NCI-H69 (cell line): ENCODE results near the gene PID1.

ENCODE experiments used
- DNase-seq: peaks from one replicate; lab custom pipeline; 2025; lab: John Stamatoyannopoulos, UW

PID1 gene

DNA sequence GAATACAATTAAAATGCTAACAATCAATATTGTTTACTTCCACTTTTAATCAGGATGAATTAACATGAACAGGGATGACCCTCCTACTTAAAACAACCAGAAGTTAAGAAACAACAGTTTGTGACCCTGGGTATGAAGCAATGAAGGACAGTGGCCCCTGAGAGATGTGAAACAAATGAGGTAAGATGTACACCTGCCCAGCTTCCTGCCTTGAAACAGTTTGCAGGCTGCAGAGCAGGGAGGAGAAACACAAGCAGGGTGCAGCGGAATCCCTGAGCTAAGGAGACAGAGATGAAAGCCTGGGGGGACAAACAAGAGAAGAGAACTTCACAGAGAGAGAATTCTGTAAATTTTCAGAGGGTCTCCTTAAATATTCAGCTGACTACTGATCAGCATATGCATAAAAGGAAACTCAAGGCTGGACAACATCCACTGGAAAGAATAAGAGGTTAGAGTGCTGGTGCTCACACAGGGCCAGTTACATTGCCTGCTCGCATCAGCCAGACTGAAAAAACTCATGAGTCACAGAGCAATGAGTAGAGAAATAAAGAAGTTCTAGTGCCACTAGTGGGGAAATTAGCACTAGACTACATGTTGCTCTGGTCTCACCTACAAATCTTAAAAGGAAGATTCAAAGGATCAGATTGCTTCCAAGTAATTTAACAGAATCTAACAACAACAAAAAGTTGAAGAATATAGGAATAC, 106.4 kb downstream of the PID1 start:
- DNase-seq, result no peak

DNA sequence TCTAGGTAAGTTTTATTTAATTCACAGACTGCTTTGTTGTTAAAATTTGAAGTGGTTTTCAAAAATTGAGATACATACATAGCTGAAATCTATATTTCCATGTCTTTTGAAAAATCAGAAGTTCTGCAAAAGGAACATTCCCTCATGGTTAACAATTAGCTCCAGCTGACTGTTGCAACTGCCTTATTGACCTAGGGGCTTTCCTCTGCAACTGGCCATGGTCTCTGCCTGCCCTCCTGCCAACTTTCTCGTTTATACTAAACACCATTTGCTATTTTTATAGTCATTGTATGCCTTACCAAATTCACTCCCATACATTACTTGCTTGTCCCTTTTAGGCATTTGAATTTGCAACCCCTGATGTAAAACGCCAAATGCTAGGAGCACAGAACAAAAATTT, 107.2 kb downstream of the PID1 start:
- no peak for DNase-seq

DNA sequence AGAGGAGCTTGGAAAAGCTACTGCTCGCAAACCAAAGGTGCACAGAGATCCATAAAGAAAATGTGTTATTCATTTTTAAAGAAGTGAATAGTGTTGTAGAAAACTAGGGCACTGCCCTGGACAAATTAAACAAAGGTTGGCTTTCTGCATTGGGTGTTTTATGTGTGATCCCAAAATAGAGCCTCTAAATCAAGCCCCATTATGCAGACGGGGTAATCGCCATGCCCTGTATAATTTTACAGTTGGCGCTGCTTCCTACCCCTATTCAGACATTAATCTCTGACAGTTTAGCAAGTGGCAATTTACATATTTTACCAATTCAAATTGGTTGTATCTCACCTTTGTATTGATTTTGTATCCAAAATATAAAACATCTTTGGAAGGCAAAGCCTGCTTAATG, 109.1 kb downstream of the PID1 start:
- DNase-seq, result no peak

DNA sequence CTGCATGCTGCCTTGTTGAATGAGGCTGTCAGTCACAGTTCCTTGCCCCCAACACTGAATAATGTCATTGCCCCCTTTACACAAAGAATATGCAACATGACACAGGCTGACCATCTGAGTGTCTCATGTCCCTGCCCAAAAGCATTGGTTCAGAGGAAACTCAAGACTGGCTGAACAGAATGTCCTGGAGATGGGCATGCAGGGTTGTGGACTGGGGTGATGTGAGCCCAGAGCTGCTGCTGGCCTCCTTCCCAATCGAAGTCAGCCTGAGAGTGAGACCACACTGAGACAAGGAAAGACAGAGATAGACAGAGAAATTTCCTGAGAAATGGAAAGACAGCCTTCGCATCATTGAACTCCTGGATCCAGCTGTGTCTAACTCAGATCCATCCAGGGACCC, 110.1 kb downstream of the PID1 start:
- DNase-seq, result no peak

DNA sequence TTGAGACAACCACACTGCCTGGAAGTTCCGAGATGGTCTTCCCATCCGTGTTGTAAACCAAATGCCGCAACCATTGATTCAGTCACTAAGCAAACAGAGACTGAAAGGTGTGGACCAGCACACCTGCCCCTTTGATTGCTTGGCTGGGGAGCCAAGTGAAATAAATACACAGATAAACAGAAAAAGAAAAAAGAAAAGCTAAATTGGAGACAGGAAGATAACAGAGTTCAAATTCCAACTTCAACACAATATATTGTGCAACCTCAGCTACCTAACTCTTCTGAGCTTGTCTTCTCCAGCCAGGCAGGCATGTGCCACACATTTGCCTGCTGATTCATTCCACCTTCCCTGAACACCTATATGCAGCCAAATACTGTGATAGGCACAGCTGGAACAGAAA, 110.9 kb downstream of the PID1 start:
- DNase-seq, result no peak

DNA sequence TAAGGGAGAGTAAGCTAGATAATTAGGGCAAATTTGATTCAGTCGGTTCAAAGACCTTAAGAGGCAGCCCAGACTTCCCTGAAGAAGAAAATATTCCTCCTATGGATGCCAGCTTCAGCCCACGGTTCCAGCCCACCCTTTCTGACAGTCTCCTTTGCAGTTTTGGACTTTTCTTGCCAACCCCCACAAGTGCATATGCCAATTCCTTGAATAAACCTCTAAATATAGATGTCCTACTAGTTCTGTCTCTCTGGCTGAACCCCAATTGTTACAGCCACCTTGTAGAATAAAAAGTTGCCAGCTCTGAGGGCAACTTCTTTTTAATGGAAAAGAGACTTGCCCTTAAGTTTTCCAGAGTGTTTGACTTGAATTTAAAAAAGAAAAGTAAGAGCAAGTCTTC, 111.7 kb downstream of the PID1 start:
- no peak for DNase-seq

DNA sequence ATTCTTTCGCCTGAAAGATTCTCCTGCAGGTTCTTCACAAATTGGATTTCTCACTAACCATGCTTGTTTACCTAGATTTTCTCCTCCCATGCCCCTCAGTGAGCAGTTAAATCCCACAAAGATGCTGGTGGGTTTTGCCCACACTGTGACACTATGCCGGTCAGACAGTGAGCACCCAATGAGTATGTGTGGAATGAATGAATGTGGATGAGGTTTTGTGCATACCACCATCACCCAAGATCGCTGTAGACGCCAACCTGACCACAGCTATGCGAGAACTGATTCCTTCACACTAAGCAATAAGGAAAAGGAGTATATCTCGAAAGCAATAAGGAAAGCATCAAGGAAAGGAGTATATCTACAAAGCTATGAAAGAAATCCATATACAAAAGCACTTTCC, 116.7 kb downstream of the PID1 start:
- DNase-seq, result no peak

DNA sequence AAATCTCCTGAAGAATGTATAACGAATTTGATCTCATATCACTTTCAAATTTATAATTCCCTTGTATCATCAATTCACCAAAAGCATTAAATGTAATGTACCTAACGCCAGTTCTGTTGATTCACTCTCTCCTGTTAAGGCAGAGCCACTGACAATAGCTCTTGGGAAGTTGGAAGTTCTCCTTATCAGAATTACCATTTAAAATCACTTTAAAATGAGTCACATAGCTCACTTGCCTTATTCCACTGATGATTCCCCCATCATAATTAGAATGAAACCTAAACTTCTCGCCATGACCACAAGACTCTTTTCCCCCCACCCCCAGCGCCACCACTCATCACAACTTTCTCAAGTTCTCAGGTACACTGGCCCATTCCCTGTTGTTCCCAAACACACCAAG, 117.1 kb downstream of the PID1 start:
- no peak for DNase-seq

DNA sequence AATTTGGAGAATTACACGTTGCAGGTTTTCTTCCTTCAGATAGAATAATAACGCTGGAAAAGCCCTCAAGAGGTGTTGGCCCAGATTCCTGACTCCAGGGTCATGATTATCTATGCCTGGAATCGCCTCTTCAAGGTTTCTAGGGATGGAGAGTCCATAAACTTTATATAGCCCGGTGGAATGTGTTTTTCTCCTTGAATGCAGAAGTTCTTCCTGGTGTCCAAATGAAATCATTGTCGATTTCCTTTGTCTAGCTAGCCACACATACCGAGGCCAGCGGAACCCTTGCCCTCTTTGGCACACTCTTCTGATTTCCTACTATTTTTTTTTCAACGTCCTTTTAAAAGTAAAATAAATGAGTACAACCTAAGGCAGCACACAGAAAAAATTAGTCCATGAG, 117.8 kb downstream of the PID1 start:
- no peak for DNase-seq

DNA sequence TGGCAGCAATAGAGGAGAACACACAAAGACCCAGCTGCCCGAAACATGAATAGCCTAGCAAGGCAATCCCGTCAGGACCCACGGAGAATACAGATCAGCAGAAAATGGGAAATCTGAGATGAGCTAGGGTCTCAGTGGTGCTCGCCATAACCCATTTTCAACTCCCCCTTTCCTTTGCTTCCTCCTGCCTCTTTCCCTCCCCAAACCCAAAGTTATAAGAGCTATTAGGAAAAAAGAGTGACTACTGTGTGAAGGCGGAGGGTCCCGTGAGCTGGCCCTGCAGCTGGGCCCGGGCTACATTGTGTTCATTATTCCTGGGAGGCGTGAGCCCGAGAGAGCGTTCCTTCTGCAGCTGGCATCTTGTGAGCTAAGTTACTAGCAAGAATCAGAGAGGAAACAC, 118.4 kb downstream of the PID1 start:
- no peak for DNase-seq

DNA sequence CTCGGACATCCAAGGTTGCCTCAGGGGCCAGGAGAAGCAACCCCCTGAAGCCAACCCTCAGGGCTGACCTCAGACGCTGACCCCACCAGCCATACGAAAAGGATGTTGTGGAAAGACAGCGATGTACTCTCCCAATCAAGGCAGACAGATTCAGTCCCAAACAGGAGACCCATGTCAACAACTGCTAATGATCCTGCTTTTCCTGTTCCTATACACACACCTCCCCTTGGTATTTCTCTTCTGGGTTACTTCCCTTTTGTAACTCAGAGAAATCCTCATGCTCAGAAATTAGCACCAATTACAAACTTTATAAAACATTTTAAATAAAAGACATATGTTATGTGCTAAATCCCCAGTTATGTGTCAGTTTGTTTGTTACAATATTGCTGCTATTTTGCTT, 120.8 kb downstream of the PID1 start:
- DNase-seq, result no peak

DNA sequence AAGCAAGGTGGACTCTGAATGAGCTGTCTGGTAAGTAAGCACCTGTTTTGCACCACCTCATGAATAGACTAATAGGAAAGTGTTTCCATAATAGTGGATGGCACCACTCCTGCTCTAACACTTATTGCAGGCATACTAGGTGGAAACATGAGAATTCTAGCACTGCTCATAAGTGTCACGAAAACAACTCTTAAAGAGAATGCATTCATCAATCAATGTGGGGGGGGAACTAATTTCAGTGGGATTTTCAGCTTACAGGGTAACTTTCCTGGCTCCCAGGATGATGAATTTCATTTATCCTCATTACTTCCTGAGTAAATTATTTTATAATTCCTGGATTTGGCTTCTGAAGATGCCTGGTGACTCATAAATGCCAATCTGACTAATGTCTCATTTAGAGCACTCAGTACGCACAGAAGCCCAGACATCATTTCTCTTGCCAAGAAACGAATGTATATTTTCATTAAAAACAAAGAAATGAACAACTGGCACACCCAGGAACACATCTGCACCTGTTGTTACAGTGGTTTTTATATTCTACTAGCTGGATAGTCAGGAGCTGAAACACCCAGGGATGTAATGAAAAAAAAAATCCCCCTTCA, 129.6 kb downstream of the PID1 start:
- DNase-seq, result no peak

DNA sequence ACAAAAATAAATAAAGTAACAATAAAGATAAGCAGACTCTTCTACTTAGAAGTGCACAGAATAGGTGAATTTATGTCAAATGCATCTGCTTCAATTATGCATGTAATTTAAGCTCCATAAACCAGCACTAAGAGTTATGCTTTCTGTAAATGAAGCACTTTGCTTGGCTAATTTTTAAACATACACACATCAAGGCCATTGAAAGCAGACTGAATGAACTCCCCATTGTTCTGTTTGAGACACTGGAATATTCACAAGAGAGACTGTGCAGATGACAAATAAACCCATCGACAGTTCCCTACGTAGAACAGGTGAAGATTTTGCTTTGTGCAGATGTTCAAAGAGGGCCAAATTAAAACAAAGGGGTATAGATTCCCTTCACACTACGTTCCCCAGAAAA, 133.4 kb downstream of the PID1 start:
- no peak for DNase-seq

DNA sequence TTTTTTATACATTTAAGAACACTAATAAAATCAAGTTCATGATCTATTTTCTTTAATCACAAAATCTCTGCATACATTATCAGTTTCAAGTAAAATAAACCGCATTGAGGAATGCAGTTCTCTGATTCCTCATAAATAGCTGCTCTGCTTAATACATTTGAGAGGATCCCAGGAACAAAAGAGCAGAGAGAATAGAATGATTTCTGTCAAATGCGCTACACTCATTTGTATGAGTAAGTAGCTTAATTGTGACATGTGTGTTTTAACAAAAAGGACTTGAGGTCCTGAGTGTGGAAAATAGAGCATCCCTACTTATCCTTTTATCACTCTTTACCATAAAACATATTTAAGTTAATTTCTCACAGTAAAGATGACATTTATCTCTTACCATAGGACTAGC, 134.0 kb downstream of the PID1 start:
- no peak for DNase-seq

DNA sequence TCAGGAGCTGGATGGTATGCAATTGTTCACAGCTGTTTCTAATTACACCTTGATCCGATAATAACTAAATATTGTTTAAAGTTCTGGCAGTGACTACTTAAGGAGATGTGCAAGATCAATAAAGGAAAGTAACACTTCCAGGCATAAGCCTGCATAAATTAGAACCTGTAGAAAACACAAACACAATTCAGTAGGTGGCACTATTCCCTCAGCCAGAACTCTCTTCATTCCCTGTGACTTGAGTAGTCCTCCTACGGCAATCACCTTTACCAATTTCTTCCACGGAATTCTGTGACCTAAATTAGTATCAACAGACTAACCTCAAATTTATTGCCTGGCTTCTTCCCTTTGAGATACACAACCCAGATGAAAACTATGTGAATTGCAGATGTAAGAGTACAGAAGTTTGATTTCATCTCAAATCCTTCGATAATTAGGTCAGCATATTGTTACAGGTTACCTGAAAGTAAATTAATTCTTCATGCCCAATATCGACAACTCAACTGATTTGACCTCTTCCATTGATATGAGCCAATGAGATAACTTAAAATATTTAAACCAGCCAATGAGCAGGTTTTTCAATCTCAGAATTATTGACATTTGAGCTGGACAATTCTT, 137.8 kb downstream of the PID1 start:
- DNase-seq, result peak; percentile 0

DNA sequence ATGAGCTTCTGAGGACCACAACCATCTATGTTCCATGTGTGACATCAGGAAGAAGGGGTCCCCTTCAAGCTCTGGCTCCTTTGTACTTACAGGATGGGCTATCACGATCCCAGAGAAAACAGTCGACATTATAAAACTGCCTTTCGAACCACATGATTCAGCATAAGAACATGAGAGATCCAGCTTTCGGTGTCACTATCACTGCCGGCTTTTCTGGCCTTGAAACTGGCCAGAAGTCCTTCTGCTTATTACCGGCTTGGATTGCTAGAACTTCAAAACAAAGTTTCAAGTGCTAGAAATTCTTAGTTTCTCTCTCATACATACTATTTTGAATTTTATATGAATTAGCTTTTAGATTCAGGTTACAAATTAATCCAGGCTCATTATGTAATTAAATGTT, 138.9 kb downstream of the PID1 start:
- no peak for DNase-seq

DNA sequence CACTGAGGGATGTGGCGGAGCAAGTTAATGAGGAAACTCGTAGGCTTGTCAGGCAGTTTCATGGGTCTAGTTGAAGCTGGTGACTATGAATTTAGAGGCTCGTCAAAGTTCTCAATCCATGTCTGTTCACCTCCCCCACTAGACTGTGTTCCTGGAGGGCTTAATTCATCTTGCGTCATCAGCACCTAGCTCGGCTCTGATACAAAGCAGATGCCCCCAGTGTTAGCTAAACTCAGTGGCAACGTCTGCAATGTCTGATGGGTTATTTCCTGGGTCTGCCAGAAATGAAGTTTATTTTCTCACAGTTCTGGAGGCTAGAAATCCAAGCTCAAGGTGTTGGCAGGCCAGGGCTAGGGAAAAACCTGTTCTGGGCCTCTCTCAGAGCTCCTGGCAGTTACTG, 140.6 kb downstream of the PID1 start:
- DNase-seq, result no peak

DNA sequence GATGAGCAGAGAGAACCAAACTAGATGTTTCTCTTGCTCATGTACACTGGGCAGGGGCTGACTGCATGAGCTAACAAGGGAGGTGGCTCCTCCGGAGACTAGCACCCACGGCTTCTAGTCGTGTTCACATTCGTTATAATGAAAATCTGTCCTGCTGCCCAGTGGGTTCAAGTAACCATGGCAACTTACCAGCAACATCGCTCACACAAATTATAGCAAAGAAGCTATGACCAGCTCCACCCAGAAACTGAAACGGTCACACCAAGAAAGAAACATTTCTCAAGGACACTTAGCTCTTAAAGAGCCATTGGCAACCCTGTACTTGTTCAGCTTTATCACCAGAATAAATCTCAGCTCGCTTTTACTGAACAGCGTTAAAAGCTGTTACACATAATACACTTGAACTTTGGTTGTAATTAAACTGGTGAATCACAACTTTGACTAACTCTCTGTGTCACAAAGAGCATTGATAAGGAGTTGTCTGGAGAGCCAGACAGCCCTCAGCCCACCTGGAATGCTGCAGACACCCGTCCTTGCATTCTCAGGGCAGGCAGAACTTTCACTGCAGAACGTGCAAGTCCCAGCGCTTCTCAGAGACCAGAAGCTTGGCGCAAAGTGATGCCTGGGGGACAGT, 141.2 kb downstream of the PID1 start:
- no peak for DNase-seq

DNA sequence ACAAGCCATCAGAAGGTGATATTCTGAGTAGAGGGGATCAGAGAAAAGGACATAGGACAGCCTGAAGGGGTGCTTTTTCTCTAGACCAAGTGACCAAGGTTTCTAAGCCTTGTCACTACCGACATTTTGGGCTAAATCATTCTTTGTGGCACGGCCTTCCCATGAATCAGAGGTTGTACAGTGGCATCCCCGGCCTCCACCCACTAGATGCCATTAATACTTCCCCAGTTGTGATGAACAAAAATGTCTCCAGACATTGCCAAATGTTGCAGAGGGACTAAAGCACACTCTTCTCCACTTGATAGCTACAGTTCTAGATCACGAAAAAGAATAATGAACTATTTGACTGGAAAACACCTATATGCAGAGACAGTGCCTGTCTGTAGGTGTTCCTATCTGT, 143.6 kb downstream of the PID1 start:
- no peak for DNase-seq

DNA sequence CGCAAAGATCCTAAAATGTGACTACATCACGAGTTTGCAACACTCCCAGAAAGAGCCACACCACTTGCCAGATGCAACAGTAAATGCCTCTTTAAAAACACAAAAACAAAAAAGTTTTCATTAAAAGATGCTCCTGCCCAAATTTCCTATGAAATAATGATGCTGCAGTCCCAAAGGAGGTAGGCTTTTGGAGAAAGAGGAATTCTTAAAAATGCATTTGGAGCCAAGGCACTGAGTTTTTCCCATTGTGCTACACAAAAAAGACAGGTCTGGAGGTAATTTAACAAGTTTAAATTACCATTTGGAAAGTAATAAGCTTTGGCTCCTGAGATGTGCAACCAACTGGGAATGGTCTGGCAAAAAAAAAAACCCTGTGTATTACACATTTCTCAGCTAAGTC, 145.0 kb downstream of the PID1 start:
- DNase-seq, result no peak

DNA sequence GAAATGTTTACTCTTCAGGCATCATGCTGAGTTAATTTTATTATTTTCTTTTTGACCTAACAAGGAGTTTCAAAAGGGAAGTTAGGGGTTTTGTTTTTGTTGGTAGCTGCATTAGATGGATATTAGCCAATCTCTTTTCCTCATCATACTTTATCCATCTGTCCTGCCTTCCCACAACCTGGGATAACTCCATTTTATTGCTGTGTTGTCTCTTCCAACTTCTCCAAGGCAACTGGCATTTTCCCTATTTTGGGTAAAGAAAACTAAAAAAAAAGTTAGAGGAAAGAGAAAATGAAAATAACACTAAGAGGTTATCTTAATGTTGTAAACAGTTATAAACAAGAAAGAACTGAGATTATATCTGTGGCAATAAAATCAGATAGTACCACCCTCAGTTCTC, 147.0 kb downstream of the PID1 start:
- no peak for DNase-seq

DNA sequence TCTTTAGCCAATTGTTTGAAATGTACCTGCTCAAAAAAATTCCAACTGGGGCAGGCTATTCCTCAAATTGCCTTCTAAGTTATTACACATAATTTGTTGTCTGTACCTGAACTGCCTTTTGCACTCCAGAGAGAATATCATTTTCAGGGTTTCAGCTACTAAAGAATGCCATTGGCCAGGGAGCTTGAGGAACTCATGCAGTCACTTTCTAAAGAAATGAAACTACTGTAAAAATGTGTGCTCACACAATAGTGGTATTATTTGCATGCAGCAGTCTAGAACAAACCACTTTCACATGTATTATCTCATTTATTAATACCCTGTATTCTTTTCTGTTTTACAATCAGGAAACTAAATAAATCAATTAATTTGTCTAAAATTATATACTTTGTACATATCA, 152.2 kb downstream of the PID1 start:
- DNase-seq, result no peak

DNA sequence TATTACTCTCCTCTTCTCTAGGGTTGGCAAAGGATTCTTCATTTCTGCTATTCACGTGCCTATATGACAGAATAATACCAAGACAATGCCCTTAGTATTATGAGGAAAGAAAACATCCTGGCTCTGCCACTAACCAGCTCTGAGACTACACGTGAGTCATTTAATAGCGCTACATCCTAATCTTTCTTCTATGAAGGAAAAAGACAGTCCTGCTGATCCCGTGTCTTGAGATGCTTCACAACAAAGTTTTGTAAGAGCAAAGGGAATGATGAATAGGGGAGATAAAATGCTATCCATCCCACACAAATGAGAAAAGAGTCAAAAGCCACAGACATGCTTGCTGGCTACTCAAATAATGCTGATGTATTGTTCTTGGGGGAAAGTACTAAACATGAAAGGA, 152.8 kb downstream of the PID1 start:
- no peak for DNase-seq
